Measurements from ENCODE around the gene CLSTN3. TPM values are rescaled to one million over a fixed set of nuclear protein-coding genes. Genes with fewer than 3 reads are reported as not detected.
A peak's percentile ranks its signal among the peaks of the same experiment; 100 is the strongest.

CLSTN3 gene
- total and polyA plus RNA-seq, 2 of the 13 experiments (the other 11 are each of a cell fraction or from before 2014, with no cell fraction given): 26.2 to 94.1 TPM

- TF ChIP-seq NFAT5 (CRISPR knock-in tag; IDR thresholded peaks at IDR 0.05) (no peak), PTBP1 (IDR thresholded peaks at IDR 0.05; ENCODE audit: low read depth, low read length, poor library complexity, severe bottlenecking) (no peak), HNRNPLL (IDR thresholded peaks at IDR 0.05; ENCODE audit: low read depth, low read length, poor library complexity, severe bottlenecking) (no peak), ZNF430 (CRISPR knock-in tag; IDR thresholded peaks at IDR 0.05) (no peak), ZBTB37 (CRISPR knock-in tag; IDR thresholded peaks at IDR 0.05) (no peak), ZBTB38 (CRISPR knock-in tag; IDR thresholded peaks at IDR 0.05) (no peak), MTA1 (CRISPR knock-in tag; IDR thresholded peaks at IDR 0.05; ENCODE audit: borderline replicate concordance) (no peak), NFIC (IDR thresholded peaks at IDR 0.05; ENCODE audit: low read length) (no peak), ZNF577 (CRISPR knock-in tag; IDR thresholded peaks at IDR 0.05; ENCODE audit: borderline replicate concordance, low read depth) (no peak), ZNF160 (CRISPR knock-in tag; IDR thresholded peaks at IDR 0.05) (no peak), ZNF737 (CRISPR knock-in tag; IDR thresholded peaks at IDR 0.05; ENCODE audit: borderline replicate concordance) (no peak), HNRNPUL1 (IDR thresholded peaks at IDR 0.05; ENCODE audit: low read depth, low read length) (no peak), SP5 (CRISPR knock-in tag; IDR thresholded peaks at IDR 0.05; ENCODE audit: borderline replicate concordance, low read depth) (no peak), MEIS2 (CRISPR knock-in tag; IDR thresholded peaks at IDR 0.05) (no peak), POGK (CRISPR knock-in tag; conservative IDR thresholded peaks at IDR 0.05) (no peak), ZNF747 (CRISPR knock-in tag; IDR thresholded peaks at IDR 0.05; ENCODE audit: borderline replicate concordance) (0 out of 2 replicates have a peak, but pooled peaks have one; percentile 38), ESRRA (CRISPR knock-in tag; IDR thresholded peaks at IDR 0.05; ENCODE audit: low read depth) (no peak), ELF4 (CRISPR knock-in tag; IDR thresholded peaks at IDR 0.05; ENCODE audit: borderline replicate concordance) (no peak), ZNF124 (CRISPR knock-in tag; IDR thresholded peaks at IDR 0.05) (peak; percentile 23; the same call in 1 of the 2 replicates)
Measured at GRCh38 chr12:7197841-7198240, 67.7 kb downstream of the CLSTN3 start (continued).

Data from HepG2 (cell line).